Osteoblast (primary cell): ENCODE data around the gene TMEM236. TPM values are rescaled to one million over a fixed set of nuclear protein-coding genes. Genes with fewer than 3 reads are reported as not detected.

ENCODE experiments used
- DNase-seq: peaks from one replicate; pipeline ENCODE4 v3.0.0; 2011; ENCODE audit warnings: low spot score, mixed read lengths; ENCODE audit not compliant: insufficient read length; ENCODE audit errors: missing footprints
- H2AFZ ChIP-seq: 2 replicates; pipeline ENCODE4 v1.6.0; 2011; ENCODE audit warnings: mild to moderate bottlenecking, low read length
- H3K27ac ChIP-seq: 2 replicates; pipeline ENCODE4 v1.5.1; 2011; ENCODE audit warnings: mild to moderate bottlenecking, low read depth, low read length, moderate library complexity
- H3K27me3 ChIP-seq: 2 replicates; pipeline ENCODE4 v1.6.0; 2012; ENCODE audit warnings: mild to moderate bottlenecking, control low read depth, inconsistent platforms, low read length, moderate library complexity; ENCODE audit not compliant: insufficient read depth
- H3K36me3 ChIP-seq: 2 replicates; pipeline ENCODE4 v1.5.1; 2011; ENCODE audit warnings: mild to moderate bottlenecking, low read length, control low read depth, moderate library complexity; ENCODE audit not compliant: insufficient read depth
- H3K4me1 ChIP-seq: 2 replicates; pipeline ENCODE4 v1.5.1; 2011; ENCODE audit warnings: mild to moderate bottlenecking, low read length, control low read depth, moderate library complexity; ENCODE audit not compliant: insufficient read depth
- H3K4me2 ChIP-seq: 2 replicates; pipeline ENCODE4 v1.6.0; 2011; ENCODE audit warnings: mild to moderate bottlenecking, low read length; ENCODE audit not compliant: insufficient read depth
- H3K4me3 ChIP-seq: fragments of 200-600 bp; sonication (generic); 3 replicates; pipeline ENCODE4 v1.5.1; 2012; ENCODE audit warnings: mild to moderate bottlenecking, low read length, inconsistent platforms; ENCODE audit not compliant: insufficient read depth
- H3K79me2 ChIP-seq: 2 replicates; pipeline ENCODE4 v1.6.0; 2012; ENCODE audit warnings: mild to moderate bottlenecking, low read length, control low read depth, inconsistent platforms; ENCODE audit not compliant: insufficient read depth
- H3K9me3 ChIP-seq: 2 replicates; pipeline ENCODE4 v1.5.1; 2011; ENCODE audit warnings: low read depth, low read length, control low read depth
- H4K20me1 ChIP-seq: 2 replicates; pipeline ENCODE4 v1.6.0; 2012; ENCODE audit warnings: mild to moderate bottlenecking, low read length, control low read depth; ENCODE audit not compliant: insufficient read depth
- total RNA-seq: library from RNA; depleted of rRNA; stranded (reverse); fragments of >200 nt; gene quantifications from 2 replicates; pipeline ENCODE4 v1.2.3, GENCODE V29; 2012
- TF ChIP-seq, protein P1 (sequence below): IDR thresholded peaks from 2 replicates; pipeline ENCODE4 v1.5.1; 2011; ENCODE audit warnings: mild to moderate bottlenecking, low read depth, low read length, moderate library complexity; ENCODE audit errors: extremely low read depth

TMEM236 gene
- total RNA-seq, 1 donor: under 0.01 TPM

DNA sequence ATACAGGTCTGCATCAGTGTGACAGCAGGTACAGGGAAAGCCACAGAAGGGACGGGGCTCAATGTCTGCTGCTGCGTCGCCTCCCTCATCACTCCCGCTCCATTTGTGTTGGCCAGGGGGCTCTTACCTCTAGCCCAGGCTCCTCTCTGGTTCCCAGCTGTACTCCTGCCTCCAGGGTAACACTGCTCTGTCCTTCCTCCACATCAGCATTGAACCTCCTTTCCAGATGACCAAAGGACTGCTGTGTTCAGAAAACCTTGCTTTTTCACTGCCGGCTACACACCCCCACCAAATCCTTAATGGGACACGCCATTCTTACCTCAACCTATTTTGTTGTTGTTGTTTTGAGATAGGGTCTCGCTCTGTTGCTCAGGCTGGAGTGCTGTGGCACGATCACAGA lies 2.1 kb upstream of the TMEM236 start:
- Histone ChIP-seq H3K27me3 (no peaks in the 10 kb centered on the region), H3K9me3 (no peaks in the 10 kb centered on the region), H3K4me1 (no peaks in the 10 kb centered on the region), H3K79me2 (no peaks in the 10 kb centered on the region), H3K27ac (no peak overlapping the region), H3K4me2 (no peak overlapping the region), H3K36me3 (no peaks in the 10 kb centered on the region), H4K20me1 (no peaks in the 10 kb centered on the region), H3K4me3 (no peak overlapping the region), H2AFZ (no peak overlapping the region)
- TF ChIP-seq, protein P1, sequence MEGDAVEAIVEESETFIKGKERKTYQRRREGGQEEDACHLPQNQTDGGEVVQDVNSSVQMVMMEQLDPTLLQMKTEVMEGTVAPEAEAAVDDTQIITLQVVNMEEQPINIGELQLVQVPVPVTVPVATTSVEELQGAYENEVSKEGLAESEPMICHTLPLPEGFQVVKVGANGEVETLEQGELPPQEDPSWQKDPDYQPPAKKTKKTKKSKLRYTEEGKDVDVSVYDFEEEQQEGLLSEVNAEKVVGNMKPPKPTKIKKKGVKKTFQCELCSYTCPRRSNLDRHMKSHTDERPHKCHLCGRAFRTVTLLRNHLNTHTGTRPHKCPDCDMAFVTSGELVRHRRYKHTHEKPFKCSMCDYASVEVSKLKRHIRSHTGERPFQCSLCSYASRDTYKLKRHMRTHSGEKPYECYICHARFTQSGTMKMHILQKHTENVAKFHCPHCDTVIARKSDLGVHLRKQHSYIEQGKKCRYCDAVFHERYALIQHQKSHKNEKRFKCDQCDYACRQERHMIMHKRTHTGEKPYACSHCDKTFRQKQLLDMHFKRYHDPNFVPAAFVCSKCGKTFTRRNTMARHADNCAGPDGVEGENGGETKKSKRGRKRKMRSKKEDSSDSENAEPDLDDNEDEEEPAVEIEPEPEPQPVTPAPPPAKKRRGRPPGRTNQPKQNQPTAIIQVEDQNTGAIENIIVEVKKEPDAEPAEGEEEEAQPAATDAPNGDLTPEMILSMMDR: no peak
- no peak for DNase-seq

GRCh38 chr10:17756557-17757217 lies 4.7 kb downstream of the TMEM236 start:
- Histone ChIP-seq H4K20me1 (no peaks in the 10 kb centered on the region), H3K79me2 (no peaks in the 10 kb centered on the region), H3K27ac (no peak overlapping the region), H3K27me3 (no peaks in the 10 kb centered on the region), H2AFZ (peak overlapping the region; percentile 65), H3K9me3 (no peaks in the 10 kb centered on the region), H3K4me3 (peak overlapping the region; percentile 47), H3K4me2 (peak overlapping the region; percentile 59), H3K36me3 (no peaks in the 10 kb centered on the region), H3K4me1 (no peaks in the 10 kb centered on the region)
- DNase-seq: no peak
- TF ChIP-seq, protein P1: no peak

DNA sequence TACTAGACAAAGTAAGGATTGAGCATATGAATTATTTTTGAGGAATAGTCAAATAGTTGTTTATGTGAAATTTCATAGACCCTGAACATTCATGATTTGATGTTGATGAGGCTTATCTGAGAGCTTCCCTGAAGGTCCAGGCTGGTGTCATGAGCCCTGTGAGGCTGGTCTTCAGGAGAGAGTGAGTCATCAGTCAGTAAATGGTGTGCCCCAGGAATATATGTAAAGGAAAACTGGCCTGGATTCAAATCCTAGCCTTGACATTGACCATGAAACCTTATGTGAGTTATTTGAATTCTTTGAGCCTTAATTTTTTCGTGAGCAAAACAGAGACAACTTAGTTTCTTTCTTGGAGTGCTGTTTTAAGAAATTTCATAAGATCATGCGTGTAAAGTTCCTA lies 6.2 kb downstream of the TMEM236 start:
- Histone ChIP-seq H3K36me3 (no peaks in the 10 kb centered on the region), H3K79me2 (no peaks in the 10 kb centered on the region), H3K27me3 (no peaks in the 10 kb centered on the region), H3K4me3 (no peak overlapping the region), H3K9me3 (no peaks in the 10 kb centered on the region), H3K27ac (no peak overlapping the region), H3K4me1 (peaks cover 4% of the 10 kb centered on the region), H4K20me1 (no peaks in the 10 kb centered on the region), H3K4me2 (no peak overlapping the region), H2AFZ (no peak overlapping the region)
- no peak for DNase-seq
- TF ChIP-seq, protein P1: no peak

- no peak overlapping the region for H3K4me3 ChIP-seq
- H4K20me1 ChIP-seq: no peaks in the 10 kb centered on the region
- no peak for DNase-seq
- TF ChIP-seq, protein P1: no peak
- H3K79me2 ChIP-seq: no peaks in the 10 kb centered on the region
- H3K36me3 ChIP-seq: no peaks in the 10 kb centered on the region
- peaks cover 4% of the 10 kb centered on the region for H3K4me1 ChIP-seq
- no peaks in the 10 kb centered on the region for H3K9me3 ChIP-seq
- H3K27ac ChIP-seq: no peak overlapping the region
- no peak overlapping the region for H2AFZ ChIP-seq
- no peak overlapping the region for H3K4me2 ChIP-seq
- no peaks in the 10 kb centered on the region for H3K27me3 ChIP-seq
These were observed 6.9 kb downstream of the TMEM236 start for GRCh38 chr10:17758896-17759295.
